Mesendoderm (in vitro differentiated cells): ENCODE data around the gene ATF6.
A peak's percentile ranks its signal among the peaks of the same experiment; 100 is the strongest.

Experiments
- DNase-seq: peaks from one replicate; pipeline ENCODE4 v3.0.0; 2013
- H2AK5ac ChIP-seq: 2 replicates; pipeline ENCODE4 v1.6.1; 2013; ENCODE audit warnings: low read length, inconsistent platforms
- H2BK120ac ChIP-seq: 2 replicates; pipeline ENCODE4 v1.6.1; 2013; ENCODE audit warnings: low read depth, mild to moderate bottlenecking, low read length, moderate library complexity, mixed read lengths
- H2BK15ac ChIP-seq: replicated peaks from 2 replicates; pipeline ENCODE4 v1.6.1; 2013; ENCODE audit warnings: low read depth, mild to moderate bottlenecking, moderate library complexity
- H2BK5ac ChIP-seq: 2 replicates; pipeline ENCODE4 v1.6.1; 2013; ENCODE audit warnings: low read length, inconsistent platforms
- H3K18ac ChIP-seq: 2 replicates; pipeline ENCODE4 v1.6.1; 2013; ENCODE audit warnings: mild to moderate bottlenecking, low read length, mixed read lengths
- H3K23ac ChIP-seq: one replicate; pipeline ENCODE4 v1.6.1; 2013; ENCODE audit warnings: low read length
- H3K27ac ChIP-seq: 2 replicates; pipeline ENCODE4 v1.5.1; 2013; ENCODE audit warnings: low read depth, mild to moderate bottlenecking, inconsistent platforms, low read length, moderate library complexity
- H3K27me3 ChIP-seq: 2 replicates; pipeline ENCODE4 v1.6.1; 2013; ENCODE audit warnings: low read length, control low read depth, mild to moderate bottlenecking, inconsistent platforms; ENCODE audit not compliant: insufficient read depth, poor library complexity
- H3K36me3 ChIP-seq: 2 replicates; pipeline ENCODE4 v1.6.1; 2013; ENCODE audit warnings: low read length, inconsistent platforms; ENCODE audit not compliant: control insufficient read depth, insufficient read depth
- H3K4ac ChIP-seq: one replicate; pipeline ENCODE4 v1.6.1; 2013; ENCODE audit warnings: low read depth, mild to moderate bottlenecking, low read length, moderate library complexity
- H3K4me1 ChIP-seq: 2 replicates; pipeline ENCODE4 v1.6.1; 2013; ENCODE audit warnings: low read depth, low read length, inconsistent platforms; ENCODE audit not compliant: control insufficient read depth
- H3K4me2 ChIP-seq: 2 replicates; pipeline ENCODE4 v1.6.1; 2013; ENCODE audit warnings: low read length
- H3K4me3 ChIP-seq: 2 replicates; pipeline ENCODE4 v1.5.1; 2013; ENCODE audit warnings: mild to moderate bottlenecking, low read length
- H3K56ac ChIP-seq: one replicate; pipeline ENCODE4 v1.6.1; 2013; ENCODE audit warnings: low read length
- H3K79me1 ChIP-seq: 2 replicates; pipeline ENCODE4 v1.6.1; 2013; ENCODE audit warnings: low read length, inconsistent platforms
- H3K79me2 ChIP-seq: 2 replicates; pipeline ENCODE4 v1.6.1; 2013; ENCODE audit warnings: mild to moderate bottlenecking, low read length; ENCODE audit not compliant: control insufficient read depth, insufficient read depth
- H3K9ac ChIP-seq: 2 replicates; pipeline ENCODE4 v1.6.1; 2013; ENCODE audit warnings: low read length, inconsistent platforms
- H4K5ac ChIP-seq: one replicate; pipeline ENCODE4 v1.6.1; 2013; ENCODE audit warnings: low read length
- H4K8ac ChIP-seq: one replicate; pipeline ENCODE4 v1.6.1; 2013; ENCODE audit warnings: low read depth, mild to moderate bottlenecking, control low read depth, low read length, moderate library complexity
- WGBS: extraction: QIAGEN DNeasy Blood & Tissue Kit; methylation state at CpG from one replicate; pipeline ENCODE4 v1.1.7; 2013; ENCODE audit warnings: low lambda C conversion rate, missing lambda C conversion rate; ENCODE audit not compliant: insufficient coverage; ENCODE audit errors: extremely low coverage; 5-methylcytosine and 5-hydroxymethylcytosine counted together

Gene ATF6

GRCh38 chr1:161872506-161872905 is 106.4 kb downstream of the ATF6 start:
- Histone ChIP-seq H3K18ac (no peak overlapping the region), H3K4me2 (no peak overlapping the region)
- WGBS = no CpG with 5 or more reads among the region's 2 CpGs

GRCh38 chr1:161879261-161879660 is 113.1 kb downstream of the ATF6 start:
- no peak overlapping the region for H3K4me2 ChIP-seq
- no CpG with 5 or more reads among the region's 1 CpG for WGBS

More at GRCh38 chr1:161872506-161872905, 106.4 kb downstream of the ATF6 start:
- Histone ChIP-seq H2BK120ac (no peak overlapping the region), H3K4me3 (no peak overlapping the region), H3K4me1 (no peaks in the 10 kb centered on the region), H3K4ac (no peak overlapping the region), H3K36me3 (no peaks in the 10 kb centered on the region), H3K9ac (no peak overlapping the region), H3K79me1 (no peaks in the 10 kb centered on the region), H3K79me2 (no peaks in the 10 kb centered on the region), H4K8ac (no peak overlapping the region), H3K27ac (no peak overlapping the region), H2AK5ac (no peak overlapping the region), H3K23ac (no peak overlapping the region), H3K27me3 (no peaks in the 10 kb centered on the region), H2BK15ac (no peak overlapping the region), H3K56ac (no peak overlapping the region), H4K5ac (no peak overlapping the region), H2BK5ac (no peak overlapping the region)
- DNase-seq = peak; percentile 25

DNA sequence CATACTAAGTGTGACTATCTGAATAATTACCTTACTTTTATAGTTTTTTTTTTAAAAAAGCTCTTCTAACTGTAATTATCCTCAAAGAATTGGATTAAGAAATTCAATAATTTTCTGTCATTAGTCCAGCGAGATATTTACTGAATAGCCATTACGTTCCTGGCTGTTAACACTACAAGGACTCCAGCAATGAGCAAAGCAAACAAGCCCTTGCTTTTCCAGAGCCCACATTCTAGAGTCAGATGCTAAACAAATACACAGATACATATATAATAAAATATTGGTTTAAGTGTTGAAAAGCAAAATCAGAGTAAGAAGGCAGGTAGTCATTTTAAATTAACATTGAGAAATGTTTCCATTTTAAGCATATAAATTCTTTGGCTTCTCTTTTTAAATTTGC is 118.4 kb downstream of the ATF6 start:
- Histone ChIP-seq H3K4me1 (no peaks in the 10 kb centered on the region), H3K27me3 (no peaks in the 10 kb centered on the region), H2BK120ac (no peak overlapping the region), H3K4me3 (no peak overlapping the region), H3K23ac (no peak overlapping the region), H4K5ac (no peak overlapping the region), H3K79me2 (no peaks in the 10 kb centered on the region), H3K56ac (no peak overlapping the region), H3K79me1 (no peaks in the 10 kb centered on the region), H3K4me2 (no peak overlapping the region), H2BK15ac (no peak overlapping the region), H2AK5ac (no peak overlapping the region), H3K4ac (no peak overlapping the region), H4K8ac (no peak overlapping the region), H2BK5ac (no peak overlapping the region), H3K27ac (no peak overlapping the region), H3K18ac (no peak overlapping the region), H3K9ac (no peak overlapping the region), H3K36me3 (no peaks in the 10 kb centered on the region)
- WGBS = no CpG with 5 or more reads among the region's 2 CpGs
- no peak for DNase-seq

More at GRCh38 chr1:161879261-161879660, 113.1 kb downstream of the ATF6 start:
- no peaks in the 10 kb centered on the region for H3K36me3 ChIP-seq
- H3K56ac ChIP-seq = no peak overlapping the region
- no peak overlapping the region for H4K8ac ChIP-seq
- no peaks in the 10 kb centered on the region for H3K79me2 ChIP-seq
- H2AK5ac ChIP-seq = no peak overlapping the region
- no peak overlapping the region for H3K23ac ChIP-seq
- H3K18ac ChIP-seq = no peak overlapping the region
- no peaks in the 10 kb centered on the region for H3K4me1 ChIP-seq
- H3K4ac ChIP-seq = no peak overlapping the region
- DNase-seq = no peak
- H3K9ac ChIP-seq = no peak overlapping the region
- H2BK5ac ChIP-seq = no peak overlapping the region
- no peak overlapping the region for H2BK15ac ChIP-seq
- H2BK120ac ChIP-seq = no peak overlapping the region
- H3K27ac ChIP-seq = no peak overlapping the region
- H3K27me3 ChIP-seq = no peaks in the 10 kb centered on the region
- H3K4me3 ChIP-seq = no peak overlapping the region
- no peak overlapping the region for H4K5ac ChIP-seq
- H3K79me1 ChIP-seq = no peaks in the 10 kb centered on the region

DNA sequence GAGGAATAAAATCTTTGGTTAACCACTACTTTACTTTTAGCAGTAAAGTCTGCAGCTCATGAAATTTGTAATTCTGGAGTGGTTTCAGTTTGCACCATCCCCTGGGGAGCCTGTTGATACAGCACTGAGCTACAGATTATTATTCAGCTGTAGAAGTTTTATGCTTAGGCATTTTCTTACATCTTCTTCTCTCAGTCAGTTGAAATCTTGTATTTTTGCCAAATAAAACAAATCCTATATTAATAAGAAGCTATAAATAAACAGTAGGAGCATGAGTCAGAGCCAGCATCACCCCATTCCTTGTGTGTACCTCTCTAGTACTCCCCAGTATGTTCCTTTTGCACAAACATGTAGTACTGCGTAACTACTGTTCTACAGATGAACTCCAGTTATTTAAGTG is 118.9 kb downstream of the ATF6 start:
- no peaks in the 10 kb centered on the region for H3K27me3 ChIP-seq
- no peak overlapping the region for H3K4me2 ChIP-seq
- H3K36me3 ChIP-seq = no peaks in the 10 kb centered on the region
- no peak overlapping the region for H3K23ac ChIP-seq
- no peak for DNase-seq
- H2BK120ac ChIP-seq = no peak overlapping the region
- H3K27ac ChIP-seq = no peak overlapping the region
- H3K79me1 ChIP-seq = no peaks in the 10 kb centered on the region
- no peak overlapping the region for H3K18ac ChIP-seq
- H4K8ac ChIP-seq = no peak overlapping the region
- no peak overlapping the region for H2BK5ac ChIP-seq
- no peak overlapping the region for H4K5ac ChIP-seq
- no peak overlapping the region for H3K4ac ChIP-seq
- H3K4me3 ChIP-seq = no peak overlapping the region
- H3K4me1 ChIP-seq = no peaks in the 10 kb centered on the region
- no peak overlapping the region for H2AK5ac ChIP-seq
- H3K79me2 ChIP-seq = no peaks in the 10 kb centered on the region
- H2BK15ac ChIP-seq = no peak overlapping the region
- WGBS = no CpG with 5 or more reads among the region's 1 CpG
- H3K56ac ChIP-seq = no peak overlapping the region
- H3K9ac ChIP-seq = no peak overlapping the region

DNA sequence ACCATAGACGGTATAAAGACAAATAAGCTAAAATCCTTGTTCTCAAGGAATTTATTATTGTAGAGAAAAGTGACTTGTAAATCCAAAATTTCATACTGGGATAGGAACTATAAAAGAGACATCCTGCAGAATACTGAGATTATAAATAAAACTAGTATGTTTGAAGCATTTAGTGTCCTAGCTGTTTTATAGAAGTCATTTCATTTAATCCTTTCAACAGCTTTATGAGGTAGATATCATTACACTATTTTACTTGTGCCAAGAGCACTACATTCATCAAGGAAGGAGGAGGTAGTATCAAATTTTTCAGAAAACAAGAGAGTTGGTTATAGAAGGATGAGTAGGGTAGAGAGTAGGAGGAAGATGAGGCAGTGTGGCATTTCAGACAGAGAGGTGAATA is 119.6 kb downstream of the ATF6 start:
- Histone ChIP-seq H2AK5ac (no peak overlapping the region), H3K4me3 (no peak overlapping the region), H3K79me1 (no peaks in the 10 kb centered on the region), H3K27ac (no peak overlapping the region), H2BK120ac (no peak overlapping the region), H3K36me3 (no peaks in the 10 kb centered on the region), H3K18ac (no peak overlapping the region), H3K27me3 (no peaks in the 10 kb centered on the region), H4K5ac (no peak overlapping the region), H3K9ac (no peak overlapping the region), H3K4me2 (no peak overlapping the region), H3K79me2 (no peaks in the 10 kb centered on the region), H2BK5ac (no peak overlapping the region), H3K4ac (no peak overlapping the region), H3K56ac (no peak overlapping the region), H3K23ac (no peak overlapping the region), H2BK15ac (no peak overlapping the region), H3K4me1 (no peaks in the 10 kb centered on the region), H4K8ac (no peak overlapping the region)
- no peak for DNase-seq
- WGBS = no CpG with 5 or more reads among the region's 1 CpG

GRCh38 chr1:161886589-161886988 is 120.5 kb downstream of the ATF6 start:
- Histone ChIP-seq H4K8ac (no peak overlapping the region), H2BK120ac (no peak overlapping the region), H3K27me3 (no peaks in the 10 kb centered on the region), H3K36me3 (no peaks in the 10 kb centered on the region), H2BK5ac (no peak overlapping the region), H3K79me2 (no peaks in the 10 kb centered on the region), H3K56ac (no peak overlapping the region), H3K4me1 (no peaks in the 10 kb centered on the region), H3K79me1 (no peaks in the 10 kb centered on the region), H2BK15ac (no peak overlapping the region), H2AK5ac (no peak overlapping the region), H3K4me3 (no peak overlapping the region), H3K23ac (no peak overlapping the region), H3K27ac (no peak overlapping the region), H3K4me2 (no peak overlapping the region), H4K5ac (no peak overlapping the region), H3K4ac (no peak overlapping the region), H3K18ac (no peak overlapping the region), H3K9ac (no peak overlapping the region)
- no CpG with 5 or more reads among the region's 5 CpGs for WGBS
- no peak for DNase-seq
